Mucosa of rectum (tissue), 2 donors: ENCODE data around the gene SERPINA5.

ENCODE experiments used
- H3K27ac ChIP-seq, 2 donors: one replicate each; pipeline ENCODE4 v1.7.0; 2013; ENCODE audit warnings: inconsistent platforms in 2 of 2, low read depth in 2 of 2, low read length in 2 of 2
- H3K27me3 ChIP-seq, 2 donors: one replicate each; pipeline ENCODE4 v1.7.0; 2013; ENCODE audit warnings: low read length in 2 of 2; ENCODE audit not compliant: control insufficient read depth in 2 of 2, insufficient read depth in 2 of 2
- H3K36me3 ChIP-seq, 2 donors: one replicate each; pipeline ENCODE4 v1.7.0; 2013; ENCODE audit warnings: low read length in 2 of 2; ENCODE audit not compliant: control insufficient read depth in 2 of 2, insufficient read depth in 2 of 2
- H3K4me1 ChIP-seq, 2 donors: one replicate each; pipeline ENCODE4 v1.7.0; 2013; ENCODE audit warnings: low read length in 2 of 2, mild to moderate bottlenecking in 1 of 2; ENCODE audit not compliant: control insufficient read depth in 2 of 2, insufficient read depth in 2 of 2
- H3K4me3 ChIP-seq, 2 donors: one replicate each; pipeline ENCODE4 v1.7.0; 2013; ENCODE audit warnings: low read length in 2 of 2
- H3K9ac ChIP-seq, 2 donors: one replicate each; pipeline ENCODE4 v1.7.0; 2013; ENCODE audit warnings: low read length in 2 of 2, low read depth in 1 of 2, mild to moderate bottlenecking in 1 of 2
- H3K9me3 ChIP-seq, 2 donors: one replicate each; pipeline ENCODE4 v1.7.0; 2013; ENCODE audit warnings: low read length in 2 of 2; ENCODE audit not compliant: control insufficient read depth in 2 of 2
- donor health status: healthy.
- donor health status: Normal muscosa, but diverticular disease.

Gene SERPINA5

GRCh38 chr14:94562022-94562421, 19.2 kb upstream of the SERPINA5 start:
- no peaks in the 10 kb centered on the region for H3K9me3 ChIP-seq
- no peaks in the 10 kb centered on the region for H3K27me3 ChIP-seq
- no peak overlapping the region for H3K4me3 ChIP-seq
- no peaks in the 10 kb centered on the region for H3K4me1 ChIP-seq
- H3K36me3 ChIP-seq, result no peaks in the 10 kb centered on the region
- no peak overlapping the region for H3K27ac ChIP-seq
- no peak overlapping the region for H3K9ac ChIP-seq

- Histone ChIP-seq H3K4me1 (no peaks in the 10 kb centered on the region), H3K4me3 (no peak overlapping the region), H3K27me3 (no peaks in the 10 kb centered on the region), H3K36me3 (no peaks in the 10 kb centered on the region), H3K9me3 (no peaks in the 10 kb centered on the region), H3K9ac (no peak overlapping the region), H3K27ac (no peak overlapping the region)
Observed at GRCh38 chr14:94562941-94563883, 18.0 kb upstream of the SERPINA5 start.

- H3K9ac ChIP-seq, result no peak overlapping the region
- H3K36me3 ChIP-seq, result no peaks in the 10 kb centered on the region
- H3K27ac ChIP-seq, result no peak overlapping the region
- H3K9me3 ChIP-seq, result no peaks in the 10 kb centered on the region
- no peaks in the 10 kb centered on the region for H3K4me1 ChIP-seq
- no peaks in the 10 kb centered on the region for H3K27me3 ChIP-seq
- H3K4me3 ChIP-seq, result no peak overlapping the region
Observed at GRCh38 chr14:94564381-94564780, 16.8 kb upstream of the SERPINA5 start.

- H3K4me3 ChIP-seq, result no peak overlapping the region
- no peak overlapping the region for H3K27ac ChIP-seq
- no peaks in the 10 kb centered on the region for H3K27me3 ChIP-seq
- no peaks in the 10 kb centered on the region for H3K9me3 ChIP-seq
- H3K9ac ChIP-seq, result no peak overlapping the region
- H3K4me1 ChIP-seq, result no peaks in the 10 kb centered on the region
- H3K36me3 ChIP-seq, result no peaks in the 10 kb centered on the region
Observed at GRCh38 chr14:94568186-94568585, 13.0 kb upstream of the SERPINA5 start.

GRCh38 chr14:94569381-94570001, 11.7 kb upstream of the SERPINA5 start:
- Histone ChIP-seq H3K9me3 (no peaks in the 10 kb centered on the region), H3K36me3 (no peaks in the 10 kb centered on the region), H3K4me1 (no peaks in the 10 kb centered on the region), H3K27ac (no peak overlapping the region), H3K27me3 (no peaks in the 10 kb centered on the region), H3K4me3 (no peak overlapping the region), H3K9ac (no peak overlapping the region)

- Histone ChIP-seq H3K27me3 (no peaks in the 10 kb centered on the region), H3K9ac (no peak overlapping the region), H3K9me3 (no peaks in the 10 kb centered on the region), H3K27ac (no peak overlapping the region), H3K36me3 (no peaks in the 10 kb centered on the region), H3K4me1 (no peaks in the 10 kb centered on the region), H3K4me3 (no peak overlapping the region)
Observed at GRCh38 chr14:94570002-94570400, 11.2 kb upstream of the SERPINA5 start.

- Histone ChIP-seq H3K36me3 (no peaks in the 10 kb centered on the region), H3K4me1 (no peaks in the 10 kb centered on the region), H3K4me3 (no peak overlapping the region), H3K27me3 (no peaks in the 10 kb centered on the region), H3K9me3 (no peaks in the 10 kb centered on the region), H3K9ac (no peak overlapping the region), H3K27ac (no peak overlapping the region)
Observed at GRCh38 chr14:94570440-94570839, 10.8 kb upstream of the SERPINA5 start.

GRCh38 chr14:94571395-94571794, 9.8 kb upstream of the SERPINA5 start:
- H3K36me3 ChIP-seq, result no peaks in the 10 kb centered on the region
- no peaks in the 10 kb centered on the region for H3K4me1 ChIP-seq
- peak overlapping the region; percentile 16 to 17 for H3K27ac ChIP-seq
- H3K9me3 ChIP-seq, result no peaks in the 10 kb centered on the region
- H3K27me3 ChIP-seq, result no peaks in the 10 kb centered on the region
- no peak overlapping the region for H3K4me3 ChIP-seq
- no peak overlapping the region for H3K9ac ChIP-seq

GRCh38 chr14:94571950-94572349, 9.3 kb upstream of the SERPINA5 start:
- H3K9ac ChIP-seq, result no peak overlapping the region
- no peak overlapping the region for H3K27ac ChIP-seq

GRCh38 chr14:94572637-94573303, 8.5 kb upstream of the SERPINA5 start:
- Histone ChIP-seq H3K9ac (no peak overlapping the region), H3K4me3 (no peak overlapping the region), H3K27ac (no peak overlapping the region), H3K27me3 (no peaks in the 10 kb centered on the region), H3K4me1 (no peaks in the 10 kb centered on the region), H3K36me3 (no peaks in the 10 kb centered on the region), H3K9me3 (no peaks in the 10 kb centered on the region)

More at GRCh38 chr14:94571950-94572349, 9.3 kb upstream of the SERPINA5 start:
- H3K36me3 ChIP-seq, result no peaks in the 10 kb centered on the region
- H3K4me1 ChIP-seq, result no peaks in the 10 kb centered on the region
- H3K4me3 ChIP-seq, result no peak overlapping the region
- H3K27me3 ChIP-seq, result no peaks in the 10 kb centered on the region
- no peaks in the 10 kb centered on the region for H3K9me3 ChIP-seq
